GOT3 (cell line): ENCODE results near the gene EFCC1.

Source experiments
- DNase-seq: peaks from one replicate; lab custom pipeline; 2025; ENCODE audit warnings: mixed read lengths; lab: John Stamatoyannopoulos, UW

The EFCC1 gene

DNA sequence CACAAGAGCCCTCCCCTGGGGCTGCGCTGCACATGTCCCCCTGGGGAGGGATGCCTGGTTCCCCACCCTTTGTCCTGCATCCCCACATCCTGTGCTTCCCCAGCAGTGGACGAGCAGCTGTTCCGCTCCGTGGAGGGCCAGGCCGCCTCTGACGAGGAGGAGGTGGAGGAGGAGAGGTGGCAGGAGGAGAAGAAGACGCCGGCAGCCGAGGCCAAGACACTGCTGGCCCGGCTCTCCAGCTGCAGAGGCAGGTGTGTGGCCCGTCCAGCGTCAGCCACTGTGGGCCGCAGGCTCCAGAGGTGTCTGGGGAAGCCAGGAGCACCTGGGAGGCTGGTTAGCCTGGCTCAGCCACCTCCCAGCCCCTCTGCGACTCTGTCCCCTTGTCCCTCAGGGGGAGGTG lies 31.6 kb downstream of the EFCC1 start:
- no peak for DNase-seq

DNA sequence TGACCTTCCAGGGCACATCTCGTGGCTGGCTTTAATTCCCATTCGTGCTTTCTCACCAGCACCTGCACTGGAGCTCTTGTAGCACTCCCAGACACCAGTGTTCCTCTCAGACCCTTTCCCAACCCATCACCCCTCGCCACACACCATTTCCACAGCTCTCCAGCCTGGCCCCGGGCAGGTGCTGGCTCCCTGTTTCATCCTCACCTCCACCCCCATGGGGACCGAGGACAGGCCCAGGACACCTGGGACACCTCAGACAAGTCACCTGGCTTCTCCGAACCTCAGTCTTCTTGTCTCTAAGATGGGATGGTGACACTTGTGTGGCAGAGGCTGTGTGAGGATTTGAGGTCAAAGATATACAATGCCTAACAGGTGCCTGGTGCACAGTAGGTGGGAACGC lies 32.0 kb downstream of the EFCC1 start:
- DNase-seq, result no peak

DNA sequence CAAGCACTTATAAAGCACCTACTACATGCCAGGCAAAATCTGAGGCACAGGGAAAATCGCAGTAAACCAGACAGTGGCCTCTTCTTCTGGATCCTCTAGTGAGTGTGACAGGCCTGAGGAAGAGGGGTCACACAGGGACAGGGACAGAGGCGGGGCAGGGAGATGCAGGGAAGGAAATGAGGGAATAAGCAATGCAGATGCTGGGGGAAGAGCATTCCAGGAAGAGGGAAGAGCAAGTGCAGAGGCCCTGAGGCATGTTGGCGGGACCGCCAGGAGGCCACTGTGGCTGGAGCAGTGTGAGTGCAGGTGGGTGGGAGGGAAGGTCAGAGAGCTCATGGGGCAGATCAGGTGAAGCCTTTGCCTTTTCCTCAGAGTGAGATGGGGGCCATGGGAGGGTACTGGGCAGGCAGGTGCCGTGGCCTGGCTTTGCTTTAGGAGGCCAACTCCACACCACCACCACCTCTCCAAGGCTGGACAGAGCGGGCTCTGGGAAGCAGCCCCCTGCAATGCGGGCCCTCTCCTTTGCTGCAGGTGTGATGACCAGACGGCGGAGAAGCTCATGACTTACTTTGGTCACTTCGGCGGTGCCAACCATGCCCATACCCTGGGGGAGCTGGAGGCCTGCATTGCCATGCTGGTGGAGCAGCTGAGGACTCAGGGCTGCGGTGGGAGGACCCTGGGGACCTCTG lies 32.7 kb downstream of the EFCC1 start:
- DNase-seq, result no peak

DNA sequence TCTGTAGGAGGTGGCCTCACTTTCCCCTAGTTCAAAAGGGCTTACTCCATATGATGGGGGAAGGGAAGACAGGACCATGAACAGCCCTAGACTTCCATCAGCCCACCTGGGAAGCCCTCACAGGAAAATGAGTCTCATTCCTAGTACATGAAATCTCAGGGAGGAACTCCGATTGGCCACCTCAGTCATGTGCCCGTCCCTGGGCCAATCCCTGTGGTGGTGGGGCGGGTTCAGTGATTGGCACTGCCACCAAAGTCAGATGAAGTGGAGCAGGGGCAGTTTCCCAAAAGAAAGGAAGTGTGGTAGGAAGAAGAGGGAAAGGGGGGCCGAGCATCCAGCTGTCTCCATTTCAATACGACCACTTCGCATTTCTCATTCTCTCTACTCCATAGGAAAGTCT lies 33.5 kb downstream of the EFCC1 start:
- DNase-seq, result no peak

DNA sequence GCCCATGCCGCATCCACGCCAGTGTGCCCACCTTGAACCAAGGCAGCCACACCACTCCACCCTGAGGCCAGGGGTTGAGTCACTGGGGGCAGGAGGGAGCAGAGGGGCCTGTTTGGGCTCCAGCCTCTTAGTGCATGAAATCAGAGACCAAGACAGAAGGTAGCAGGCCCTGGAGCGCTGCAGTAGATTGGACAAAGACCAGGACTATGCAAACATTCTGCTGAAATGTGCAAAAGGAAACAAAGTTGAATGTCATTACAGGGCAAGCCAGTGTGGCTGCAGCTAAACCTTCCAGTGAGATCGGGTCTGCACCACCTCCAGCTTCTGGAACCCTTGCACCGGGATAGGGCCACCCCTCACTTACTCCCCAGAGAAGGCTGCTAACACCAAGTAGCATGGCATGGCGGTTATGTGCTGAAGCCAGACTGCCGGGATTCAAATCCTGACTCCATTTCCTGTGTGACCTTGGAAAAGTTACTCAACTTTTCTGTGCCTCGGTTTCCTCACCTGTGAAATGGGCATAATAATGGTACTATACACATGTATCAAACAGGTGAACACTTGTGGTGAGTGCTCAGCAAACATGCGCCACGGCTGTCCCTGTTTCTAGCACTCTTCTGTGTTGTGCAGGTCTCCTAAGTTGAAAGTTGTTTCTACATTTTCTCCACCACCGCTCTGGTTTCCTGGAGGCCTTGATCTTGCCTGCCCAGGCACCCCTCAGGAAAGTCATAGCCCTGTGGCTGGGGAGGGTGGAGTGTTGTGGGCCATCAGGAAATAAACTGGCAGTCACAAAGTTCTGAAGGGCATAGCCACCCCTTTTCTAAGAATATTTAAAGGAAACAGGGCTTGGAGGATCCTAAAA lies 34.5 kb downstream of the EFCC1 start:
- no peak for DNase-seq

DNA sequence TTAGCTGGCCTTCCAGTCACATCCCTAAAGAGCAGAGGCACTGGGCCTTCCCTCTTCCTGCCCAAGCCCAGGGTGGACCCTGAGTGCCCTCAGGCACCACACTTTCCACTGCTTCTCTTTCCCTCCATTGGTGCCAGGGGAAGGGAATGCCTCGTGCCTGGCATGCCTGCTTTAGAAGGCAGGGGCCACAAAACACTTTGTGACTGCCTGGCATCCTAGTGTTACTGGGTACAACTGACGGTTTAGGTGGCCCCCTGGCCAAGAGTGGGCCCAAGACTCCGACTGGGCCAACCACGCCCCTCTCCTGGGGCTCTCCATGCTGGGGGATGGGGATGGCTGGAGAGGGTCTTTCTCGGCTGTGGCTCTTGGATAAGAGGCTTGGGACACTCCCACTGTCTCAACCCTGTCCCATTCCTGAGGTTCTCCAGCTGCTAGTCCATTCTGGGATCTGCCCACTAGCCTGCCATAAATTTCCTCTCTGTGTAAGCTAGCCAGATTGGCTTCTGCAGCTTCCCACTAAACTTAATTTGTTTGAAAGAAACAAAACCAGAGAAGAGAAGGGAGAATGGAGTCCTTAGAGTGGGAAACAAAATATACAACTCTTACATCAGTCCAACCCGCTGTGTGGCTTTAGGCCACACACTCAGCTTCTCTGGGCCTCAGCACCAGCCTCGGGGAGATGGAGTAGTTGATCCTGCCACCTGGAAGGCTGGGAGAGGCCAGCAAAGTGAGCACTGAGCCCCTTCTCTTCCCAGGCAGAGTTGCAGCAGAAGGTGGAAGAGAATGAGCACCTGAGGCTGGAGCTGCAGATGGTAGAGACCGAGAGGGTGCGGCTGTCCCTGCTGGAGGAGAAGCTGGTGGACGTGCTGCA lies 35.4 kb downstream of the EFCC1 start:
- DNase-seq, result no peak

DNA sequence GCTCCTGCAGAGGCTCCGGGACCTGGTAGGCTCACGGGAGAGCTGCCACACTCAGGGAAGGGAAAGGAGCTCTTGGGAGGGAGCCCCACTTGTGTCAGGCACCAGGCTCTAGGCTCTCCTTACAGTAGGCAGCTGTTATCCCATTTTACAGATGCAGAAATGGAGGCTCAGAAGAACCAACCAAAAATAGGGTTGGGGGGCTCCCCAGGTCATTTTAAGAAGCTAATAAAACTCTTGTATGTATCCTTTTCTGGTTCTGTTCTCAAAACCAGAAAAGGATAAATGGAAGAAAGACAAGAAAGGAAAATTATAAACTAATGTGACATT lies 36.0 kb downstream of the EFCC1 start:
- DNase-seq, result no peak

DNA sequence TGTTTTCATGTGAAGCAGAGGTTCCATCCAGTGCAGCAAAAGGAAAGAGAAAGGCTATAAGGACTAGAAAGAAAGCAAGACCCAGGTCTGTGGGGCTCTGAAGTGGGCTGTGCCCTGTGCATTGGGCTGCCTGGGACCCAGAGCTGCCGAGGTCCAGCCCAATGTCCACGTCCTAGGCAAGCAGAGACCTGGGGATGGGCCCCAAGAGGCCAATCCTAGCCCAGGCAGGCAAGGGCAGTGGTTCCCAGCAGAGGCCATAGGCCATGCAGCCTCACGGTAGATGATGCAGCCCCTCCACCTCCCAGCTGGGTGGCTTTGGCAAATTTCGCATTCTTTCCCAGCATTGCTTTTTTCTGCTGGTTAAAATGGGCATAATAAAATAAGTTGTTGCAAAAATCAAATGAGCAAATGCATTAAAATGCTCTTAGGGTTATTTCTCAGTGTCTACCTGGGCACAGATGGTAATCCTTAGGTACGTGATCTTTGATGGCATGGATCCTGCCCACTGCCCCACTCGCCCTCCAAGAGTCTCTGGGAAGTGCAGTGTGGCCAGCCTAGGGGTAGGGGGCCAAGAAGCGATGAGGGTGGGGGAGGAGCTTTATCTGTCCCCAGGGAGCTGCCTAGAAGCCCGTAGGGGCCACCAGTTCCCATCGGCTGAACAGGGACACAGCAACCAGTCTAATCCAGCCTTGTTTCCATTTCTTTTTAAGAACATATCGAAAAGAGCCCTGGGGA lies 37.2 kb downstream of the EFCC1 start:
- no peak for DNase-seq

DNA sequence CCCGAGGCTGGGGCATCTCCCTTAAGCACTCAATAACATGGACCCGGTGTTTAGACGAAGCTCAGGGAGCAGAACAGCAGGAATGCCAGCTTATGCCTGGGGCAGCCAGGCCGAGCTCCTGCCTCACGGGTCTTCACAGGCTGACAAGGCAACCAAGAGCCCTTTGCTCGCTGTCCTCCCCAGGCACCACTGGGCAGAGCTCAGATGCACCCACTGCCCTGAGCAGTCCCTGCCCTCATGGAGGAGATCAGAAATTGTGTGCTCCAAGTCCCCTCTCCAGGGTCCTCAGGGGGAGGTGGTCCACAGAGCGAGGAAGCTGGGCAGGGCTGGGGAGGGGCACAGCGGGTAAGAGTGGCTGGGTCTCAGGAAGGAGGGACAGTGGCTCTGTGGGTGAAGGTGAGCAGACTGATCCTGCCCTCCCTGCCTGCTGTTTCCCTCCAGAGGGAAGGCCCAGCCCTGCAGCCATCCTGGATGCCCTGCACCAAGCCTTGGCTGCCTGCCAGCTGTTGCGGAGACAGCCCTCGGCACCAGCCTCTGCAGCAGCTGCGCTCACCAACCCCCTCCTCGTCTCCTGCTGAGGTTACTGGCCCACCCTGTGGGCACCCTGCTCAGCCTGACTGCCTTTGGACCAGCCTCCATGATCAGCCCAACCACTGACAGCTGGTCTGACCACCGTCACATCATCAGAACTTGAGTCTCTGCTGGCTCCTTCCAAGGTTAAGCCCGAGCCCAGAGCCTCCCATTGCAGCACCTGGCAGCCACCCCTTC lies 38.4 kb downstream of the EFCC1 start:
- no peak for DNase-seq

DNA sequence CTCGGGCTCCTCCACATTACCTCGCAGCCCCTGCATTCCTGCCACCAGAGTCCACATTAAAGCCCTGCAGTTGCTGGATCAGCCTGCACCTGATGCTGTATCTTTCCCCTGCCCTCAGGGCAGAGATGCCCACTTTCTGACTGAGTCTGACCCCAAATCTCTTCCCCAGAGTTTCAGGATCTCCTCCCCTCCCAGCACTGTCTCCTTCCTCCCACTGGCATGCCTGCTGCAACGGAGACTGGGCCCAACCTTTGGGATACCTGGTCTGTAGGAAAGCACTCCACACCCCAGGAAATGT lies 38.9 kb downstream of the EFCC1 start:
- no peak for DNase-seq

DNA sequence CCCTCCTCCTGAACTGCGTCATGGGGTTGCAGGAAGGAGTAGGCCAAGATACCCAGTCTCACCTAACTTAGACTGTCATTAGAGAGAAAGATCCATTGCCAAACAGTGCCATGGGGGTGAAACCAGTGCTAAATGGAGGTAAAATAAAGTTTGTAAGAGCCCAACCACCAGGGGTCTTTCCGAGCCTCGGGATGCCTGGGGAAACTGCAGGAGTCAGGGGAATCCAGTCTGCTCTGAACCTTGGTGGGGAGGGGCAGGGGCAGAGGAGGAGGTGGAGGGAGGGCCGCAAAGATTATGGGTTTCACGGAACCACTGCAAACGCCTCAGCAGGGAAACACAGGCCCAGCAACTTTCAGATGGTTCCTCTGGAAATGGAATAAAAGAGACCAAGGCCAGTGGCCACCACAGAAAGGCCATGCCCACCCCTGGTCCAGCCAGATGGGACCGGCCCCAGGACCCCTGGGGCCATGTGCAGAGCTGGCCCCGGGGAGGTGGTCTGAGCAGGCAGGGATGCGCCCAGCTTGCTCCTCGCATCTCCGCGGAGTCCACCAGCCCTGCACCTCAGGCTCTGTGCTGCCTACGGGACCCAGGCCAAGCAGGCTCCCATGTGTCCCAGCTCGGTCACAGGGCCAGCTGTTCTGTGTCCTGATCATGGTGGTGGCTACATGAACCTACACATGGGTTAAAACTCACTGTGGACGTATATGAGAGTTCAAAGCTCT lies 39.6 kb downstream of the EFCC1 start:
- DNase-seq, result no peak

DNA sequence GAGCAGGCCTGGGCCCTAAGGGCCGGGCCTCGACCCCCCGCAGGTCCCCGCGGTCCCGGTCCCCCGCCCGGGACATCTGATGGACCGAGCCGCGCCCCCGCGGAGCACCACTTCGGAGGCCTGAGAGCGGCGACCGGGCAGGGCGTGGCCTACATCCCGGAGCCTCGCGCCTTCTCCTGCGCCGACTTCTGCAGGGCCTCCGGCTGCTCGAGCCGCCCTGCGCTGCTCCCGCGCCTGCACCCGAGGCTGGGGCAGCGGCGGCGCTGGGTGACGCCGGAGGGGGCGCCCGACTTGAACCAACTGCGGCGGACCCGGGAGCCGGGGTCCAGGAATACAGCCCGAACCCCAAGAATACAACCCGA lies 44.6 kb downstream of the EFCC1 start:
- DNase-seq, result no peak

DNA sequence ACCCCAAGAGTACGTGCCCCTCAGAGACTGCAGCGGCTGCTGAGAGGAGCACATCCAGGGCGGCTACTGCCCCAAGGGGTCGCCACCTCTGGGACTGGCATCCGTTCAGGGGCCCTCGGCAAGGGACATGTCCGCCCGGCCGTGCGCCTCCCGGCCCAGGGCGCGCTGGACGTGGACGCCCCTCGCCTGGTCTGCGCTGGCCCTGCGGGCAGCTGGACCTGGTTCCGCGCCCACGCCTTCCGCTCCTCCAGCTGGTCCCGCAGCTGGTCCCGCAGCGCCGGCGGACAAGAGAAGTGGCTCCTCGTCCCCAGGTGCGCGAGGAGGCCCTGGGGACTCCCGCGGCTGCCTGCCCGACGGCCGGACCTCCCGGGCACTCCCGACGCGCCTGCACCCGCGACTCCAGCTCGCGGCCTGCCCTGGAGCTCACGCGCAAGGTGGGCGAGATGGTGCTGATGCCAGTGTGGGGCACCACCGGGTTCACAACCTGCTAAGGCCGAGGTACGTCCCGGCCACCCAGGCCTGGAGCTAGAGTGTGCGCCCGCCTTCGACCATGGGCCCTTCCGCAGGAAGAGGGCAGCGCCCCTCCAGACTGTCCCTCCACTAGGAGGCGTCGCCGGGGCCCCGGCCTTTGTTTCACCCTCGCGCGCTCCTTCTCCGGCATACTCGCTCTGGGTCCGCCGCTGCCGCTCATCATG lies 45.1 kb downstream of the EFCC1 start:
- DNase-seq, result no peak

DNA sequence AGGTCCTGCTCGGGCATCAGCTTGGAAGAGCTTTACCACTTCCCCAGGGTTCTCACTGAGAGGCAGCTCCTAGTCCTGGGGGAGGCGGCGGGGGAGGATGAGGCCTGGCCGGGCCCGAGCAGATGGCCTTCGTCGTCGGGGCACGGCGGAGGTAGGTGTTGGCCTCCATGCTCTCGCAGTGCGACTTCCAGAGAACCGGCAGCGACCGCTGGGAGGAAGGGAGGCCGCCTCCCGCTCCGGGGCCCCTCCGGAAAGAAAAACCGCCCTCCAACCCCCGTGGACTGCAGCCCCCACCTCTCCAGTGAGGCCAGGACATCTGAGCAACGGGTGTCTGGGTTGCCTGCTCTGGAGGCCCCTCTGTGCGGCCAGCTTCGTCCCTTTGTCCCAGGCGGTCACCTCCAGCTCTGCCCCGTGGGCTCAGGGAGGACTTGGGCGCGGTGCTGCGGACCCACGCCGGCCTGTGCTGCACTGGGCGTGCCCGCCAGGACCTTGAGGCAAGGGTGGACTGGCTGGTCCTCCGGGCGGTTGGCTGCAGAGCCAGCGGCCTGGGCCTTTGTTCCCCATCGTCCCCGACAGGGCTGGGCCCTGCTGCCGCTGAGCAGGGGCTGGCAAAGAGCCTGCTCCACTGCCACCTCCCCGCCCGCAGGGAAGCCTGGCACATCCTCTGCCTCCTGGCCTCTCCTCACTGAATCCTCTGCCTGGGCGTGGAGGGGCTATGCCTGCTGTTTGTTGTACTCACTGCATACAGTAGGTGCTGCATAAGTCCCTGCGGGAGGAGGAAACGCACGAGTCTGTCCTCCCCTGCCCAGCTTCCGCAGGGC lies 45.8 kb downstream of the EFCC1 start:
- no peak for DNase-seq

DNA sequence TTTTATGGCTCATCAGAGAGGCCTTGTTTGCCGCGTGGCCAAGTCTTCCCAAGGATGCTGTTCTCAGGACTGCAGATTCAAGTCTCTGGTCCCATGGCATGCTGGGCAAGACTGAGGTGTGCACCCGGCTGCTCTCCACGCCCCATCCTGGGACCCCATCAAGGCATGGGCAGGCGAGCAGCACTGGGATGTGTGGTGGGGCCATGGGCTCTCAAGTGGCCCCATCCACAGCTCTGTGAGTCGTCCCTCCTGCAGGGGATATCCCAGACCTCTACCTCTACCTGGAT lies 46.4 kb downstream of the EFCC1 start:
- DNase-seq, result no peak

DNA sequence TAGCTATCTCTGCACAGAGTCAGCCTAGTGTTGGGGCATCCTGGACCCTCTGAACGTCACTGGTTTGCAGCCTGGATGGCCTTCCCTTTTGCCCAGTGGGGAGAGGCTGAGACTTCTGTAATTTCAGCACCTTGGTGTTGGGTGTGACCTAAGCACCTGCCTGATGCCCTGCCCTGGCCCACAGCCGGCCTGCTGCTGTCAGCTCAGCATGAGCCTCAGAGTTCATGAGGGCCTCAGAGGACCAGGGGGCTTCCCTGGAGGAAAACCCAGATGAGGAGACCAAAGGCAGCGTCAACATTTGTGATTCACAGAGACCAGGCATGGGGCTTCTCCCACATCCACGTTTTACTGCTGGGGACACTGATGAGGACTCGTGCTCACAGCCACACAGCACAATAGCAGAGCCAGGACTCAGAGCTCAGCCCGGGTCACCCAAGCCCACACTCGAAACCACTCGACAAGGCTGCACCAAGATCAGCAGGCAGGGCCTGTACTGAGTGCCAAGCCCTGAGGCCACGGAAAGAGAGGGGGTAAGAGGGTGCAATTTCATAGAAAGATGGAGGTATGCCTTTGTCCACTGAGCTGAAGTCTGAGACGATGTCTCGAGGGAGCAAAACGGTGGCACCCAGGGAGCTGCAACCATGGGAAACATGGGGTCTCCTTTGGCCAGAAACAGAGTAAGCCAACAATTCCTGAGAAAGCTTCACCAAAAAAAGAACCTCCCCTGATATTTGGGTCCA lies 49.6 kb downstream of the EFCC1 start:
- no peak for DNase-seq

DNA sequence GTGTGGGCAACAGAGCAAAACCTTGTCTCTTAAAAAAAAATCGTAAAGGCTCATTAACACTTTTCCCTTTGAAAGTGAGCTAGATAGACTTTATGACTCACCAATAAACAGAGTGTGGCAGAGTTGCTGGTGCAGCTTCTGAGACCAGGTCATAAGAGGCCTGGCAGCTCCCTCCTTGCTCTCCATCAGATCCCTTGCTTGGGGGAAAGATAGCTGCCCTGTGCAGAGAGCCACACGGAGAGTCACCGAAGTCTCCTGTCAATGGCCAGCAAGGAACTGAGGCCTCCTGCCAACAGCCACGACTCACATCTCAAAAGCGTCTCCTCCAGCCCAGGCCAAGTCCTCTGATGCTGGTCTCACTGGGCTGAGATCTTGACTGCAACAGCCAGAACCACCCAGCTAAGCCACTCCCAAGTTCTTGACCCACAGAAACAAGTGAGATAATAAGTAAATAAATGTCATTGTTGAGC lies 50.8 kb downstream of the EFCC1 start:
- DNase-seq, result no peak

DNA sequence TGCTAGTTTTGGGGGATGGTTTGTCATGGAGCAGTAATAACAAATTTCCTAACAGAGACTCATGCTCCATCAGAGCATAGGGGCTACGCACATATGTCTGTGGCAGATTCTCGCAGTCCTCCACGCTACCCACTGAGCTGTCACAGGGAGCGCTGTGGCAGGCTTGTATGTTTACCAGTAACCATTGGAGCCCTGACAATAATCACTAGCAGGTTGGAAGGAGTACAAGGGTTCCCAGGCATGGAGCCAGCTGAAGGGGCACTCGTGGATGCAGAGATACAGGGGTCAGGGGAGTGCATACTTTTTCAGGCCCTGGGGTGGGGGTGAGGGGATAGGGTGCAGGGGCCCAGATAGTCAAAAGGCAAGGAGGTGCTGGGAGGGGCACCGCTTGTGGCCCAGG lies 51.6 kb downstream of the EFCC1 start:
- DNase-seq, result no peak

DNA sequence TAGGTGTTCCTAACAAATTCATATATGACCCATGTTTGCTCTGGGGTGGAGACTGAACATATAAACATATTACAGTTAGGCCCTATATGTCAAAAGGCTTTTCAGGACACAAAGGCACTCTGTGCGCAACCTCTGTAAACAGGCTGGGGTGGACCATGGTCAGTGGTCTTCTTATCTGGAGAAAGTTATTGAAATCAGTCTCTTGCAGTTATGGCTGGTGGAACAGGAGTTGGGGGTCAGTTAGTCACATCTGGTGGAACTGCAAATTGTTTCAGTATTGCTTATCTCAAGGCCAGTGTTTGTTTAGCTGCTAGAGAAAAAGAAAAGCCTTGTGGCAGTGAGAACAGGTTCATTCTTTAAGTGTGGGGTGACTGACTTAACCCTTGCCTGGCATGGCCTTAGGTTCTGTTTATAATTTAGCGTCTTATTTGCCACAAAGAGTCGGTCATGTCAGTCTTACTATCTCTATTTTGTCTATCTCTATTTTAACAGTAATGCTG lies 53.6 kb downstream of the EFCC1 start:
- DNase-seq, result no peak
